HG02678 (cell line): ENCODE results near the gene PTOV1.
A peak's percentile ranks its signal among the peaks of the same experiment; 100 is the strongest.
"Not testable (repeated sequence)": the region's sequence is repeated elsewhere in the genome, so short reads cannot be mapped to it uniquely, and the experiment has no call there.

Experiments used
- ATAC-seq: cut with Tn5 transposase; IDR thresholded peaks from one replicate; pipeline ENCODE4 v1.9.1; 2021; ENCODE audit warnings: mild to moderate bottlenecking, moderate library complexity; ENCODE audit not compliant: unreplicated experiment

The PTOV1 gene

GRCh38 chr19:49817964-49818648 lies 32.9 kb upstream of the PTOV1 start, which contains the start of gene MED25:
MED25 (plus strand) TSS chr19:49818289; CDS start chr19:49818342, 53 bp downstream.
- ATAC-seq = peak; percentile 70

GRCh38 chr19:49818649-49819370 lies 32.1 kb upstream of the PTOV1 start:
- no peak for ATAC-seq

GRCh38 chr19:49819452-49820115 lies 31.4 kb upstream of the PTOV1 start:
- ATAC-seq = not testable (repeated sequence)

- no peak for ATAC-seq
These were observed 30.8 kb upstream of the PTOV1 start for GRCh38 chr19:49820125-49820524.

GRCh38 chr19:49823472-49823871 lies 27.5 kb upstream of the PTOV1 start:
- no peak for ATAC-seq

GRCh38 chr19:49824662-49825061 lies 26.3 kb upstream of the PTOV1 start:
- ATAC-seq = no peak

GRCh38 chr19:49827034-49827433 lies 23.9 kb upstream of the PTOV1 start:
- no peak for ATAC-seq

GRCh38 chr19:49829200-49829599 lies 21.8 kb upstream of the PTOV1 start:
- ATAC-seq = no peak

- no peak for ATAC-seq
These were observed 21.2 kb upstream of the PTOV1 start for GRCh38 chr19:49829721-49830120.

- ATAC-seq = no peak
These were observed 20.2 kb upstream of the PTOV1 start for GRCh38 chr19:49830766-49831165.

GRCh38 chr19:49831592-49831991 lies 19.4 kb upstream of the PTOV1 start:
- no peak for ATAC-seq

- no peak for ATAC-seq
These were observed 18.4 kb upstream of the PTOV1 start for GRCh38 chr19:49832556-49832955.

GRCh38 chr19:49833599-49833998 lies 17.4 kb upstream of the PTOV1 start:
- ATAC-seq = no peak

- ATAC-seq = no peak
These were observed 15.4 kb upstream of the PTOV1 start for GRCh38 chr19:49835562-49835961.

- no peak for ATAC-seq
These were observed 14.6 kb upstream of the PTOV1 start for GRCh38 chr19:49836176-49837008.

- no peak for ATAC-seq
These were observed 14.0 kb upstream of the PTOV1 start for GRCh38 chr19:49837009-49837310.

- ATAC-seq = no peak
These were observed 13.5 kb upstream of the PTOV1 start for GRCh38 chr19:49837425-49837824.

GRCh38 chr19:49838885-49839588 lies 11.9 kb upstream of the PTOV1 start:
- no peak for ATAC-seq

GRCh38 chr19:49839713-49840112 lies 11.2 kb upstream of the PTOV1 start:
- ATAC-seq = no peak

- ATAC-seq = no peak
These were observed 10.6 kb upstream of the PTOV1 start for GRCh38 chr19:49840321-49840720.
